Fibroblast of skin of back (primary cell): ENCODE data around the gene MAML3.

Experiments used
- DNase-seq: peaks from one replicate; pipeline ENCODE4 v3.0.0-alpha.2; 2013

The MAML3 gene

DNA sequence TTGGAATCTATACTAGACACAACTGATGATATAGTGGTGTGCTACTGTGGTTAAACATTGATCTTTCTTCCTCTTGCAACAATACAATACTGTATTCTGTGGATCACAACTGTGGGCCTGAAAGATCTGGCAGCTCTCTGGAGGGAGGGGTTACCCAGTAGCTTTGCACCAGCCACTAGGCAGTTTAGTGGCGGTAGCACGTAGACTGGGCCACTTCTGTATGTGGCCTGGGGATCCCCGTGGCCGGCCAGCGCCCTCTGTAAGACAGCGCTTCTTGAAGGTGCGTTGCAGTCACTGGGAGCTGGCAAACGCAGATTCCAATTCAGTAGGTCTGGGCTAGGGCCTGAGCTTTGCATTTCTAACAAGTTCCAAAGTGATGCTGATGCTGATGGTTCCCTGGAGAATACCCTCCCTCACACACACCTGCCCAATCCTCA, 319.7 kb downstream of the MAML3 start:
- no peak for DNase-seq

DNA sequence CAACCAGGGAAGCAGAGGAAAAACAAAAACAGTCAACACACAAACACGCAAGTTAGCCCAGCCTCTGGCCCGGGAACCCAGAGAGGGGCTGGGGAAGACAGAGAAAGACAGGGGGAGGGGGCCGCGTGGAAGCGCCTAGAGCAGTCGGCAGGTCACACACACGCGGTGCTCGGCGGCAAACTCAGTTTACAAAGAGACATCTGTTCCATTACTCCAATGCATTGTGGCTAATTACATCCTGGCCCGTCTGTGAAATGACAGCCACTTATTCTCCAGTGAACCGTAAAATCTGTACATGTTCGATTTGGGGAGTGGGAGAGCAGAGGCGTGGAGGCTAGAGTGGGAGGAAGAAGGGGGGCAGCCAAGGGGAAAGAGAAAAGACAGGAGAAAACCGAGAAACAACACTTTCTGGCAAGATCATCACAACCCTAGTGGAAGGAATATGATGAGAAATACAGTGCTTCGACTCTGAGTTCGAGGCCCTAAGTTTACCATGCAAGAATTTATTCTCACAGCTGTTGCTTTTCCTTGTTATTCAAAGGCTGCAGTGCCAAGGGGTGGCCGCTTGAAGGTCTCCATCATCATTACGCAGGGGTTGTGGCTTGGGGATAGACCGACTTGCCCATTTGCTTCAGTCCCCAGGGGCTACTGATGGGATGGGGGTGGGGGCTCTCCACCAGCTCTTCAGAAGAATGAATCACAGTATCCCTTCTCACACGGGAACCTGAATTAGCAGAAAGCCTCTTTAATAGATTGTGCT, 320.7 kb downstream of the MAML3 start:
- no peak for DNase-seq

DNA sequence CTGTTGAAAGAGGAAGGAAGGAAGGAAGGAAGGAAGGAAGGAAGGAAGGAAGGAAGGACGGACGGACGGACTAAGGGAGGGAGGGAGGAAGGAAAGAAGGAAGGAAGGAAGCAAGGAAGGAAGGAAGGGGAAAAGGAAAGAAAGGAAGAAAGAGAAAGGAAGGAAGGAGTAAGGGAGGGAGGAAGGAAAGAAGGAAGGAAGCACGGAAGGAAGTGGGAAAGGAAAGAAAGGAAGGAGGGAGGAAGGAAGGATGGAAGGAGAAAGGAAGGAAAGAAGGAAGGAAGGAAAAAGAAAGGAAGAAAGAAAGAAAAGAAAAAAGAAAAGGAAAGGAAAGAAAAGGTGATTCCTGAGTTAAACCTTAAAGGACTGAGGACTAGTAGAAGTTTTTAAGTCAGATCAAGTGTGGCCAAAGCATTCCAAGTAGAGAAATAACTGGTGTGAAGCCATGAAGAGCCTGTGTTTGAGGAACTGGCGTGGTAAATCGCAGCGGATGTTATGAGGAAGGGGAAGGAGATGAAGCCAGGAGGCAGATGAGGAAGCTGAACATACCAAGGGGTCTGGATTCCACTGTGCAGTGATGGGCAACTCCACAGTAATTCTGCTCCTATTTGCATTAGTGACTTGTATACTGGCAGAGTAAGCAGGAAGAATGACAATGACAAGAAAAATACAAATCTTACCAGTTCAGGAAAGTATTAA, 324.9 kb downstream of the MAML3 start:
- DNase-seq = no peak

DNA sequence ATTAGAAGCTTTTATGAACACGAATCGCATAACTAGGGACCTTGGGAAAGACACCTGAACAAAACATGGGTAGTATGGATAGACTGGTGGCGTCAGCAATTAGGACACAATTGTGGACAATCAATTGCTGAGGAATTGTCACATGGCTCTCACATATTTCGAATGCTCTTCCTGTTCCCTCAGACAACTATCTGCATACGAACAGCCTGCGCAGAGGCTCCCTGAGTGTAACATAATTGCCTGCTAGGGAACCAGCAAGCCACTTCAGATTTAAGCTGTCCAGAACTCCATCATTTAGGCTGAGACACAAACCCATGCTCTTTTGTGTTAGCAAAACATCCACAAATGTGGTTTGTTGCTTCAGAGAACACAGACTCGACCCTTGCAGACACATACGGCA, 327.6 kb downstream of the MAML3 start:
- DNase-seq = no peak

DNA sequence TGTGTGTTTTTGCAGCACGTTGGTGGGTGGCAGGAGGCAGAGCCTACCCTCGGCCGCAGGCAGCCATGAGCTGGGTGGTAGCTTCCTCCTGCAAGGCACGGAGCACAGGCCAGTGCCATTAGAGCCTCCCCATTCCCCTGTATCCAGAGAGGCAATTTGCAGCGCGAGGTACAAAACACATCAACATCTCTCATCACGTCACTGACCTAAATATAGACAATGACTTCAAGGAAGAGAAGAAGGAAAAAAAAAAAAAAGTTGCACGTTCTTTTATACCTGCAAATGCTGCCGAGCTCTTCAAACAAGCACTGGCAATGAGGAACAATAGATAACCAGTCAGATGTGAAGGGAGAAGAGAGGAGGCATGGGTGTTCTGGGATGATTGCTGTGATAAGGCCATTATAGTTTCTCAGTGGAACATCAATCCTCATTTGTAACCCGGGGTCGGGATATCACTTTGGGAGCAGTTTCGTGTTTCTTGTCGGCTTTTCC, 328.4 kb downstream of the MAML3 start:
- DNase-seq = no peak

DNA sequence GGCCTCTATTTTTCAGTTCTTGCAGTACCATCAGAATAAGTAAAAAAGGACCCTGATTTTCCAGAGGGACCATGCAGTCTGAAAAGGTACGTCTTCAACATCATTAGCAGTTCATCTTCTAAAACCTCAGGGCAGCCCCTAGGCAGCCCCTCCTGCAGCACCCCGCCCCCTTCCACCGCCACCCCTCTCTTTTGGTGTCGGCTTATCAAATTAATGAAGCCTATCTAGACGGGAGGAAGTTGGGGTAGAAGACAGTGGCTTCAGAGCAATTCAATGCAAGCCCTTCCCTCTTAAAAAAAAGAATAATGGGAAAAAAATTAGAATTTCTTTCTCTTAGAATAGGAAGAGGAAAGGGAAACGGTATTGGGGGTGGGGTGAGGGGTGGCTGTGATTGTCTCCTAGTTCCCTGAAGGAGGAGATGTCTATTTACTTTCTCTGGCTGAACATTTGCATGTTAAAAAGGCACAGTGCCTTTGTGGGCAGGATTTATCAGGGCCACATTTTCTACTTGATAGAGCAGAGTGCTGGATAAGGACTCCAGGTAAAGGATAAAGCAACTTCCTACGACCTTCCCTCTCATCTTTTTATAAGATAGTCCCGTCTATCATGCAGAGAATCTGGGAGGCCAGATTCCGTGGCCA, 329.0 kb downstream of the MAML3 start:
- no peak for DNase-seq

DNA sequence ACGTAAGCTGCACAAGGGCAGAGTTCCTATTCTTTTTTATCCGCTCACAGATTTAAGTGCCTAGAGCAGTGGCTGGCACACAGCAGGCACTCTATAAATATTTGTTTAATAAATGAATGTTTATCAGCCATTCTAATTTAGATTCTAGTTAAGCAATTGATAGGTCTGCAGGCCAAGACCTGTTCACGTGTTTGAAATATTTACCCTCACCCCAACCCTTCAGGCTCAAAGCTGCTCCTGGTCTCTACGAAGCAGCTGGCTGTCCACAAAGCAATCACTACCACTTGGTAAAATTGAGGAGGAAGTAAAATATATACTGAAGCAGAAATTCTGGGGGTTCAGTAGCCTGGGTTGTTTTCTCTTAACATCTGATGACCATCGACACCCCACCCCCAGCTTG, 330.2 kb downstream of the MAML3 start:
- no peak for DNase-seq

DNA sequence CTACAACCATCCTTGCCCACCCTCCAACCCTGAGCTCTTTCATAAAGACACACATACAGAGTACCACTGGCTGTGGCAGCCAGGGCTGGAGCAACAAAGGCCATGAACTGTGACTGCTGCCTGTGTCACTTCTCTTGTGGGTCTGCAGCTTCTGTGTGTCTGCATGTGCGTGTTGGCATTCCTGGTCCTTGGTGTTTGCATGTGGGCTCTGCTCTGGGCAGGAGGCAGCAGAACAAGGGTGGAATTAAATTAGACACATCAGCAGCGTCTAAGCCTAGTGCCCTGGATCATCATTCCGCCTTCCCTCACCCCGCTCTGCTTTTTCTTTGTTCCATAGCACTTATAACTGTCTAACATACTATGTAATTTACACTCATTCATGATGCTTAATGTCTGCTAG, 330.6 kb downstream of the MAML3 start:
- no peak for DNase-seq

DNA sequence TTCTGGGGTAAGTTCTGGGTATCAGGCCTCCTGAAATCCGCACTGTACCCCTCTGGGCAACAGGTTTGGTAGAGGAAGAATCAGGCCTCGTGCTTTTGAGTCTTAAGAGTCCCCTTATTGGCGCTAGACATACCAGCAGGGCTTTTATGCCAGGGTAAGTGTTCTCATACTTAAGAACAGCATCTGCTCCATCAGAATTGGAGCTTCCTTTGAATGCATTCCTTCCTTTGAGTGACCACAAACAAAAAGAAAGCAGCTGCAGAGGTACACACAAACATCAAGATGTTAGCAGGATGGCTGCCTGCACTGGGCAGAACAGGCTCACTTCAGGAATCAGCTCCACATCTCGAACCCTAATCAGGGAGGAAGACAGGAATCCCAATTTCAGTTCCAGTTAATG, 331.6 kb downstream of the MAML3 start:
- no peak for DNase-seq

DNA sequence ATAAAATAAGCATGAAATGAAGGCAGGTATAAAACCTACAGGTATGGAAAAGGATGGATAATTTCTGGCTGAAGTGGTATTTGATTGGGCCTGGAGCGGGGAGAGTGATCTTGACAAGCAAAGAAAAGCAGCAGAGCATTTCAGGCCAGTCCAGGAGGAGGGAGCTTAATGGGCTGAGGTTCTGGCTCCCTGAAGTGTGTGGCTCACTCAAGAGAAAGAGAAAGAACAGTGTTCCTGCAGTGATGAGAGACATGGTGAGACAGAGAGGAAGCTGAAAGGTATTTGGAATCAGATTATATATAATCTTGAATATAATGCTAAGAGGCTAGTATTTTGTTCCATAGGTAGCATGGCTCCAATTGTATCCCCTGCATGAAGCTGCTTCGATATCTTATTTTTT, 334.9 kb downstream of the MAML3 start:
- no peak for DNase-seq

DNA sequence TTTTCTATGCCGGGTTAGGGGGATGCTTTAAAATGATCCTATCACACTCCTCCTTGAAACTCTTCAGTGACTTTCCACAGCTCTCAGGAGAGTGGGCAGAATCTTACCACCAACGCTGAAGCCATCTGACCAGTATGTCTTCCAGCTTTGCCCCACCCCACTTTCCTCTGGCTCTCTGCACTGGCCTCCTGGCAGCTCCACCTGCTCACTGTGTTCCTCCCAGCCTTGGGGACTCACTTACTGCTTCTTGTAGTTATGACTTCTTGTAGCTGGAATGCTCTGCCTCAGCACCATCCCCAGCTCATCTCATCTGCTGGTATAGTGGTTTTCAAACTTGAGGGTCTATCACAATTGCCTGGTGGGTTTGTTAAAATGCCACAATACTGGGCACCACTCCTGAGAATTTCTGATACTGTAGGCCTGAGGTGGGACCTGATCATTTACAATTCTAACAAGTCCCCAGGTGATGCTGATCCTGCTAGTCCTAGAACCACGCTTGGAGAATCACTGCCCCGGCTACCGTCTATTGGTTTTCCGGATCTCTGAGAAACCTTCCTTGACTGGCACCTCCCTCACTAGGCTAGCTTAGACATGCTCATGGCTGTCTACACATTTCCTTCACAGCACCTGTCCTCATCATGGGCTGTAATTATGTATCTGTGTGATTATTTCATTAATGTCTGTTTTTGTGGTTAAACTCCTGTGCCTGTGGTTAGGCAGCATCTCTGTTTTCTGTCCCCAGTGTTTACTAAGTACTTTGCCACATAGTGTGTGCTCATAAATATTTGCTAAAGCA, 336.1 kb downstream of the MAML3 start:
- DNase-seq = no peak

DNA sequence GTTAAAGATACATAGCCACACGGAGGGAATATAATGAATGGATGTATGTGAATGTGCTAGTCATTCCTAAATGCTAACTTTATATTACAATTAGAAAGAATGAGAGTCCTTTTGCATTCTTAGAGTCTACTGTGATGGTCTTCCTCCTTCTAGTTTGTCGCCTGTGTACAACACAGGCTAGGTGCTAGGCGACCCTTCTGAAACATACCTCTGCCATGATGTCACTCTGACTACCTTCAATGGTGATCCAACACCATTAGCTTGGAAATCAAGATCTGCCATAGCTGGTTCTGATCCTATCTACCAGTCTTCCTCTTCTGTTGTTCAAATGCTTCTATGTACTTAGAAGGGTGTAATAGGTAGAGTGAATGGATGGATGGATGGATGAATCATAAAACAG, 337.1 kb downstream of the MAML3 start:
- DNase-seq = peak; percentile 16

DNA sequence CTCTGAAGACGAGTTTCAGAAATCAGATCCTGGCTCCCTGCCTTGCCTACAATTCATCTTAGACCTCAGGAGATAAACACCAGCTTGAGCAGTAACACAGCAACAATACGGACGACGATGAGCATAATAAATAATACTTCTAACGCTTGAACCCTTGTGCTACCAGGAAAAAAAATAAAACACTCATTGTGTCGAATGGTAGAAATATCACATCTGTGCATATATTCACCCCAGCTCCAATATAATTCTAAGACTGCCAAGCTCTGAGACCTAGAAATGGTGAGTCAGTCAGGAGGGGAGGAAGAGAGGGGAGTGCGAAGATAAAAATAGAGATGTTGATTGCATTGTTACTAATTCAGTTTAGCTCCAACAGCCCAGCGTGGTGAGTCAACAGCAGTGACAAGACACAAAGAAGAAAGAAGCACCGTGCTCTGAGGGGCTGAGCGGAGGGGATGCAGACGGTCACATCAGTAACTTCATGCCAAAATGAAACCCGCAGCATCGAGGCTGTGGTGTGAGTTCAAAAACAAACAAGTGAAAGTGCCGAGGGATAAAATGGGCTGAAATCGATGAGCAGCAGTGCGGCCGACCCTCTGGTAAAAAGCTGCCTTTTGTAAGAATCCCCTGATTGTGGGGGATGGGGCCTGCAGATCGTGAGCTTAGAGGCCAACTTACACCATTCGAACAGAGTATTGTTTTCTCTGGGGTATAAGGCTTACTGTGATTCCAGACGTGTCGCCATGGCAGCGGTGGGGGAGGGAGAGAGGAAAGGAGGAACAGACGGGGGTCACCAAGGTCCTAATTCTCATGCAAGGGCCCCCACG, 338.0 kb downstream of the MAML3 start:
- DNase-seq = peak; percentile 90

DNA sequence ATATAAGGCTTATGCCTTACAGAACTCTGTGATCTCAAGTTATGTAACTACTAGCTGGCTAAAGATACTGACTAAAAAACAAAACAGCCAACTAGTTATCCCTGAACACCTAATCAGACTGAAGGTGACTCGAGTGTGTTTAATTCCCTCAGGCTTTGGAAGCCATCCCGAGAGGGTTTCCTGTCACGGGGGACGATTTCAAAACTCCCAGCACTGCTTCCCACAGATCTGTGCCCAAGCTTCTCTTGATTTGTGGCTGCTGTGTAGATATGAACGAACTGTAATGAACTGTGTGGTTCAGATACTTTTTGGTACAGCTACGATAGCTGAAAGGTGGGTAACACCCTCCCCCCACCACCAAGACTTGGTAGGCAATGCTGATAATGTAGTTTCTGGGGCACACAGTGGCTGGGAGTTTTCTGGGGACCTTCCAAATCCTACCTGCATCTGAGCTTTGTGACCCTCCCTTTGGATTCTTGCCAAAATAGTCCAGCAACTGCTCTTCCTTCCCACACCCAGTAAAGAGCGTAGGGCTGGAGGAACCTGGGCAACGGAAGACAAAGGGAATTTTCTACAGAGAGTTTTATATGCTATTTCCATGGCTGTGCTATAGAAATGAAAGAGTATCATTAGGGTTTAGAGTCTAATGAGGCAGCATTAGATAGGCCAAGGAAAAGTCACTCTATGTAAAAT, 339.5 kb downstream of the MAML3 start:
- no peak for DNase-seq

DNA sequence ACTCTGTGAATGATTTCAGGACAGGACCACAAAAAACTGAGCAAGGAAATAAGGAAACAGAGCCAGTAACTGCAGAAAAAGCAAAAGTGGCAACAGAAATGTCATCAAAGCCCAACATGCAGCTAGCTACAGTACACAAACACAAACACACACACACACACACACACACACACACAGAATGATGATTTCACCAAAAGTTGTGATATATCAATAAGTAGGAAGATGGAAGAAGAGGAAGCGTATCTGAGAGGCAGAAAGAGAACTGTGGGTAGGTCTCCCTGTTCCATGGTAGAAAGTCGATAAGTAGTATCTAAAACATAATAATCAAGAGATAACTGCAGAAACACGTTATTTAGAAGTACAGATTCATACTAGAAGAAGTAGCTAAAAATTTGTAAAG, 340.1 kb downstream of the MAML3 start:
- no peak for DNase-seq

DNA sequence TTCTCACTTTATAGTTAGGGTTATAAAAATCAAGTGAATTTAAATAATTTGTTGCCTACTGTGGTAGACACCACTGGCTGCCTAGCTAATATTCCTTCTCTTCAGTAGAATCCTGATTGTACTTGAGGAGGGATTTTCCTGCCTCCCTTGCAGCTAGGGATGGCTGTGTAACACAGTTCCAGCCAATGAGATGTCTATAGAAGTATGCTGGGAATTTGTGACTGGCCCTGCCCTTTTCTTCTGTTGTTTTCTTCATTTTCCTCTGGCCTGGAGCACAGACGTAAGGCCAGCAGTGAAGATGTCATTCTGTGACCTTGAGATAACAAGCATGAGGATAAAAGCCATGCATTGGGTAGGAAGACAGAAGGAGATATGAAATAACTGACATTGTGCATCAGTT, 343.3 kb downstream of the MAML3 start:
- DNase-seq = no peak

DNA sequence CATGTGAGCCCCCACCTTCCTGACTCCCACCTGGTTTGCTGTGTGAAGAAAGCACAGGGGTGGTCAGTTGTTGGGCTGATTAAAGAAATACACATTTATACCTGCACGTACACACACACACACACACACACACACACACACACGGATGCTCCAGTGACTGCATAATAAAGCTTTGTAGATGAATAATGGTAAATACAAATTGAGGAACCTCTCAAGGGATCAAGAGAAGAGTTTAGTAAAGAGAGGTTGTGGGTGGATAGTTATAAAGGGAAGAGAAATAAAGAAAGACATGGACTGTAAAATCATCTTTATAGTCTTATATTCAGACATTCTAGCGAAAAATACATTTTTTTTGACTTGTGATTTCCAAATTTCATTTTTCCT, 344.2 kb downstream of the MAML3 start:
- no peak for DNase-seq

DNA sequence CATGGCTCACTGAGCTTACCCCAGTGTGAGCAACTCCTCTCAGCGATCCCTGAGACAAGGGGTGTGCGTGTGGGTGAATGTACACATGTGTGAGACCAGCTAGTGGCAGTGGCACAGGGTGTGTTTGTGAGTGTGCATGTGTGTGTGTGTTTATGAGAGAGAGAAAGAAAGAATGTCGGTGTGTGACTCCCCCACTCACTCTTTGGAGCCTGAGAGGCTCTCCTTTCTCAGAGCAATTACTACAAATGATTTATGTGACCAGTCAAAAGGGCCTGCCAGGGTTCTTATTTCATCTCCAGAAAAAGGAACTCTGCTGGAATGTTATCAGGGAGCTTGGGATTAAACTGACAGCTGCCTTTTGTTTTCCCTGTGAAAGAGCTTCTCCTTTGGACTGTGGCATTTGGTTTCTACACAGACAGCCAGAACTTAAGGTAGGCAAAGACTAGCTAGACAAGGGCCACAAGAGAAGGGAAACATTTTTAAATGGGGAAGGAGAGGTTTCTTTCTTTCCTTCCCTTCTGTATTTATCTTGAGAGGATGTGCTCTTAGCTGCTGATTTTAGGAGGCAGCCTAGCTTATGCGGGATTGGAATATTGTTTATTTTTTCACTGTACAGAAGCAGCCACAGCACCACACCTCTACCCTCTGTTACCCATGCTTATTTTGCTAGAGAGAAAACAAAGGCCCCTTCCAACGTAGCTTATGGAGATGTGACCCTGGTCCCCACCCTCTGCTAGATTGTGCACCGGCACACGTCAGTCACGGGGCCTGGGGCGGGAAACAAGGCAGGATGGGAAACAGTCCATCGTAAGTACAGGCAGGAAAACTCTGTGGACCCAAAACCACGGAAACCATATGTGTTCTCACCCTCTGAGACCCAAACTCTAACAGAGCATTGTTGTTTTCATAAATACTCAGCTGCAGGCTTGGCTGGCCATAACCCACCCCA, 344.9 kb downstream of the MAML3 start:
- DNase-seq = no peak

DNA sequence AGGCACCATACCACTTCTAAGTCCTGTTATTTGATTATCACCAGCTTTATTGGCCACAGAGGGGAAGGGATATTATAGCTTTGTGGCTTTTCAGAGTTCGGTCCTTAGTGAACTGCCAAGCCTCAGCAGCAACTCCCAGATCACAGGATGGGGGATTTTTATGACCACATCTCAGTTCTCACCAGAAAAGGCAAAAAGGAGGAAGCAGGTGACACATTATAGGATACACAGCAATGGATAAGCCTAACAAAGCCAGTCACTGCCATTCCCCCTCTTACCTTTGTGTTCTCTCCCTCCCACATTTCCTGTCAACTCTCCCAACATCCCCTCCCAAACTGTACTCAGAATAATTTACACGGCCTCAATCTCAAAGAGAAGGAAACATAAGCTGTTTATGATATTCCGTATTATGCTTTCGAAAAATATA, 345.6 kb downstream of the MAML3 start:
- DNase-seq = no peak

DNA sequence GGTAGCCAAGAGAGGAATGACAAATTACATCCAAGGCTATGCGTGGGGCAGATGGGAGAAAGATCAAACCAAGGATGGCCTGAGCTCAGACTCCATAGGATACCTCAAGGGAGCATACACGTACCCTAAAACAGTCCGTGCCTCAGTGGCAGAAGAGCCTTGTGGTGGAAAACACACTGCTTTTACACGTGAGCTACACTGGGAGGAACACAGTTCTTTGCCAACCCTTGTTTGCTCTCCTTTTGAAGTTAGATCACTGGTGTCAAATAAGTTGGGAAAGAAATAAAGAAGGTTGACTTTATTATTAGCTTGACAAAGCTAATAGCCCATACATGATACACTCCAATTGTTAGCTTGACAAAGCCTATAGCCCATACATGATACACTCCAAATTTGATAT, 346.5 kb downstream of the MAML3 start:
- no peak for DNase-seq
